Prostate gland (tissue), 2 donors: ENCODE results near the gene TMEM150C.

ENCODE experiments used
- CTCF ChIP-seq, 4 experiments: fragments of 200-600 bp in 2 of 4; fragments of 450-650 bp in 2 of 4; sonication (generic) in 2 of 4; IDR thresholded peaks; 1 replicate in 3 of 4; 2 replicates in 1 of 4; pipeline ENCODE4 v1.5.1; 2016 to 2019; ENCODE audit warnings: antibody characterized with exemption in 4 of 4, mild to moderate bottlenecking in 2 of 4, moderate library complexity in 2 of 4
- POLR2AphosphoS5 ChIP-seq: sonication (generic); formaldehyde crosslinking; IDR thresholded peaks from one replicate; pipeline ENCODE4 v1.6.1; 2017; ENCODE audit warnings: antibody characterized with exemption

- no peak for TF ChIP-seq POLR2AphosphoS5
- TF ChIP-seq CTCF (IDR thresholded peaks at IDR 0.05), result no peak
Observed at GRCh38 chr4:82473621-82474164, 88.1 kb downstream of the TMEM150C start.
